ENCODE data around the gene CDA. TPM values are rescaled to one million over a fixed set of nuclear protein-coding genes. Genes with fewer than 3 reads are reported as not detected.

Gene CDA
- total RNA-seq, 1 experiment from 2014 or later: 6.5 TPM

GRCh38 chr1:20603504-20604464, 14.9 kb downstream of the CDA start:
- H2BK120ac ChIP-seq (ENCODE audit: low read depth, low read length, poor library complexity, severe bottlenecking): no peak overlapping the region
- no peak for DNase-seq
- no peak overlapping the region for H3T11ph ChIP-seq (ENCODE audit: low read length)
- H3K79me1 ChIP-seq (ENCODE audit: insufficient read depth, low read depth, low read length, poor library complexity, severe bottlenecking): no peaks in the 10 kb centered on the region
- H3K27me3 ChIP-seq (ENCODE audit: insufficient read depth, low read length): no peaks in the 10 kb centered on the region
- H4K20me1 ChIP-seq (ENCODE audit: control insufficient read depth, insufficient read depth, insufficient read length): no peaks in the 10 kb centered on the region
- H3K27ac ChIP-seq (ENCODE audit: insufficient read length, low read depth, low read length): no peak overlapping the region
- Mint-ChIP-seq H3K4me1 (no peaks in the 10 kb centered on the region; a peak in 1 of 4 replicates), H3K9me3 (peaks cover 0 to 3% of the 10 kb centered on the region in 2 experiments; a peak in 2 of 5 replicates), H3K4me3 (no peak overlapping the region; a peak in 1 of 5 replicates), H3K36me3 (ENCODE audit: insufficient read depth in 1 of 3, low read depth in 3 of 3) (no peaks in the 10 kb centered on the region; a peak in 1 of 7 replicates), H3K27me3 (ENCODE audit: low read depth) (peaks cover 4% of the 10 kb centered on the region), H3K27ac (no peak overlapping the region)
- no peak overlapping the region for H3K9ac ChIP-seq (ENCODE audit: extremely low read depth, insufficient read length, low read length)
- H4K91ac ChIP-seq (ENCODE audit: insufficient read length, low read depth, low read length): no peak overlapping the region
- H3K4me2 ChIP-seq (ENCODE audit: insufficient read depth, insufficient read length, low read length): no peak overlapping the region
- no peaks in the 10 kb centered on the region for H3K4me1 ChIP-seq (ENCODE audit: insufficient read depth, low read length)
- H2AFZ ChIP-seq (ENCODE audit: low read length): no peak overlapping the region
- no peak overlapping the region for H2BK15ac ChIP-seq (ENCODE audit: low read depth, low read length)
- H3K9me3 ChIP-seq (ENCODE audit: control insufficient read depth, low read depth, low read length): no peaks in the 10 kb centered on the region
- H4K8ac ChIP-seq (replicated peaks; ENCODE audit: insufficient read length, low read depth, low read length): no peak overlapping the region
- H3K4ac ChIP-seq (ENCODE audit: low read depth, low read length): no peak overlapping the region
- H2BK20ac ChIP-seq (ENCODE audit: low read depth, low read length, poor library complexity, severe bottlenecking): no peak overlapping the region
- H2BK5ac ChIP-seq (ENCODE audit: insufficient read length, low read length): no peak overlapping the region
- no peak overlapping the region for H2BK12ac ChIP-seq (ENCODE audit: insufficient read length, low read depth, low read length)
- no peak overlapping the region for H3K18ac ChIP-seq (ENCODE audit: insufficient read length, low read depth, low read length)
- no peak for TF ChIP-seq CTCF (conservative IDR thresholded peaks at IDR 0.05)
- no peaks in the 10 kb centered on the region for H3K23me2 ChIP-seq (ENCODE audit: insufficient read length, low read depth, low read length, poor library complexity, severe bottlenecking)
- peaks cover 2% of the 10 kb centered on the region; the same call in 1 of the 2 replicates for H3K79me2 ChIP-seq (ENCODE audit: insufficient read depth, low read length)
- no CpG with 5 or more reads among the region's 9 CpGs for WGBS (ENCODE audit: extremely low coverage, insufficient read length, low lambda C conversion rate)
- H4K5ac ChIP-seq (ENCODE audit: insufficient read length, low read depth, low read length): no peak overlapping the region
- no peak overlapping the region for H3K23ac ChIP-seq (ENCODE audit: insufficient read length, low read depth, low read length)
- no peak overlapping the region for H3K14ac ChIP-seq (ENCODE audit: insufficient read depth, low read length)
- H2AK5ac ChIP-seq (ENCODE audit: insufficient read length, low read length): no peak overlapping the region
- H3K56ac ChIP-seq (ENCODE audit: insufficient read length, low read depth, low read length): no peak overlapping the region

Measured in H9 (cell line).